Measurements from ENCODE around the gene ATG10. TPM values are rescaled to one million over a fixed set of nuclear protein-coding genes. Genes with fewer than 3 reads are reported as not detected.

The ATG10 gene
- total and polyA plus RNA-seq, 2 donors (not counting 1 experiment from before 2014, with no cell fraction given) = 1.6 to 11.6 TPM

GRCh38 chr5:82274343-82275211 lies 302.8 kb downstream of the ATG10 start:
- no peak overlapping the region for H2AFZ ChIP-seq (ENCODE audit: insufficient read depth, low read depth, low read length, poor library complexity, severe bottlenecking)
- H3K27ac ChIP-seq (ENCODE audit: low read length in 2 of 2) = peak overlapping the region in 1 of 2 donors; percentile 90
- peak; percentile 19 for DNase-seq
- intact Hi-C loops (cut with micrococcal nuclease) = loop anchor here (5.0 to 10.0 kb wide), 3 partner anchors 107 to 1622 kb away; partner anchors contain the start of genes DHFR and MSH3
- no peaks in the 10 kb centered on the region for H3K9me3 Mint-ChIP-seq (ENCODE audit: insufficient read depth)
- peaks cover 5 to 29% of the 10 kb centered on the region in 2 experiments for H3K36me3 ChIP-seq (replicated peaks in 1 of 2; ENCODE audit: control extremely low read depth in 1 of 2, control insufficient read depth in 1 of 2, extremely low read depth in 1 of 2, insufficient read depth in 2 of 2, low read length in 1 of 2)
- H3K27me3 ChIP-seq (replicated peaks in 1 of 4; ENCODE audit: control extremely low read depth in 1 of 4, control insufficient read depth in 3 of 4, insufficient read depth in 4 of 4, low read length in 3 of 4) = no peaks in the 10 kb centered on the region
- ATAC-seq (ENCODE audit: low read depth) = no peak
- H4K20me1 ChIP-seq (ENCODE audit: control insufficient read depth, insufficient read depth, low read length, poor library complexity, severe bottlenecking) = peaks cover 6% of the 10 kb centered on the region
- POLR2A ChIA-PET = no interaction called here
- TF ChIP-seq EZH2 (IDR thresholded peaks at IDR 0.05; ENCODE audit: borderline replicate concordance, insufficient read depth, low read depth, low read length, poor library complexity, severe bottlenecking) (no peak), CTCF (IDR thresholded peaks at IDR 0.05) (no peak)
- H3K27ac Mint-ChIP-seq = peak overlapping the region; percentile 50
- H3K4me1 Mint-ChIP-seq = peaks cover 45% of the 10 kb centered on the region
- peak overlapping the region; percentile 14 for H3K4me2 ChIP-seq (replicated peaks; ENCODE audit: low read depth, low read length, poor library complexity, severe bottlenecking)
- no peaks in the 10 kb centered on the region for H3K9me3 ChIP-seq (ENCODE audit: control extremely low read depth in 1 of 3, control insufficient read depth in 2 of 3, insufficient read depth in 1 of 3, low read length in 2 of 3)
- no peak overlapping the region for H3K4me3 Mint-ChIP-seq
- no peaks in the 10 kb centered on the region for H3K27me3 Mint-ChIP-seq
- peaks cover 30% of the 10 kb centered on the region for H3K79me2 ChIP-seq (ENCODE audit: control insufficient read depth, insufficient read depth, low read length)
- no peak overlapping the region for H3K9ac ChIP-seq (ENCODE audit: low read length)
- CTCF ChIA-PET = interaction anchor here (0.8 to 1.5 kb wide), 3 partner anchors 9 to 109 kb away, joined by 3 to 4 read pairs (median 3); no protein-coding TSS in a partner anchor
- WGBS (ENCODE audit: insufficient coverage) = 94% methylated on average over 29 of the region's 31 CpGs
- peaks cover 34% of the 10 kb centered on the region in 2 donors for H3K4me1 ChIP-seq (ENCODE audit: control insufficient read depth in 2 of 2, insufficient read depth in 2 of 2, low read length in 2 of 2)
- H3K4me3 ChIP-seq (ENCODE audit: control extremely low read depth in 1 of 5, extremely low read depth in 1 of 5, insufficient read depth in 1 of 5, low read depth in 2 of 5, low read length in 4 of 5) = no peak overlapping the region

DNA sequence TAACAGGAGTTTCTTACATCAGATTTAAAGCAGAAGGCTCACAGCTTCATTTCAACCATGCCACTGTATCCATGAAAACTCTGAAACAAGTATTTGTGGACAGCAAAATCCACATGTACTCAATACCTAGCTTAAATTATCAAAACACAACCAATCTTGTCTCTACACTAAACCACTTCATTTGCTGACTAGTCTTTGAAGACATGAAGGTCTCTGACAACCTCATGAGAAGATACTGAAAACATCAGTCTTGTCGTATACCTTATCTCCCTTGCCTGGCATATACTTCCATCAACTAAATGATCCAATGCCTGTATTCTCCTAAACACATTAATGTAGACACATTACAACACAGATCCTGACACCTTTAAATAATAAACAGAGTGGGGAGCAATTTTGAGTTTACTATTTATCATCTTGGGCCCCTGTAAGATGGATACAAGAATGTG lies 303.4 kb downstream of the ATG10 start:
- no peaks in the 10 kb centered on the region for H3K27me3 ChIP-seq (replicated peaks in 1 of 4; ENCODE audit: control extremely low read depth in 1 of 4, control insufficient read depth in 3 of 4, insufficient read depth in 4 of 4, low read length in 3 of 4)
- WGBS (ENCODE audit: insufficient coverage) = 86% methylated on average over 1 of the region's 1 CpG
- no peak overlapping the region for H3K4me3 ChIP-seq (ENCODE audit: control extremely low read depth in 1 of 5, extremely low read depth in 1 of 5, insufficient read depth in 1 of 5, low read depth in 2 of 5, low read length in 4 of 5)
- CTCF ChIA-PET = interaction anchor here (0.8 to 1.5 kb wide), 3 partner anchors 10 to 110 kb away, joined by 3 to 4 read pairs (median 3); no protein-coding TSS in a partner anchor
- DNase-seq (no peak), ATAC-seq (ENCODE audit: low read depth) (no peak)
- H3K27ac Mint-ChIP-seq = peak overlapping the region; percentile 17
- no peaks in the 10 kb centered on the region for H3K27me3 Mint-ChIP-seq
- no peak overlapping the region for H2AFZ ChIP-seq (ENCODE audit: insufficient read depth, low read depth, low read length, poor library complexity, severe bottlenecking)
- intact Hi-C loops (cut with micrococcal nuclease) = loop anchor here (5.0 to 10.0 kb wide), 3 partner anchors 108 to 1623 kb away; partner anchors contain the start of genes DHFR and MSH3
- peaks cover 30% of the 10 kb centered on the region for H3K79me2 ChIP-seq (ENCODE audit: control insufficient read depth, insufficient read depth, low read length)
- H3K9me3 Mint-ChIP-seq (ENCODE audit: insufficient read depth) = no peaks in the 10 kb centered on the region
- POLR2A ChIA-PET = no interaction called here
- peaks cover 6% of the 10 kb centered on the region for H4K20me1 ChIP-seq (ENCODE audit: control insufficient read depth, insufficient read depth, low read length, poor library complexity, severe bottlenecking)
- peaks cover 5 to 29% of the 10 kb centered on the region in 2 experiments for H3K36me3 ChIP-seq (replicated peaks in 1 of 2; ENCODE audit: control extremely low read depth in 1 of 2, control insufficient read depth in 1 of 2, extremely low read depth in 1 of 2, insufficient read depth in 2 of 2, low read length in 1 of 2)
- H3K27ac ChIP-seq (ENCODE audit: low read length in 2 of 2) = no peak overlapping the region
- H3K9me3 ChIP-seq (ENCODE audit: control extremely low read depth in 1 of 3, control insufficient read depth in 2 of 3, insufficient read depth in 1 of 3, low read length in 2 of 3) = no peaks in the 10 kb centered on the region
- H3K4me2 ChIP-seq (replicated peaks; ENCODE audit: low read depth, low read length, poor library complexity, severe bottlenecking) = no peak overlapping the region
- peak overlapping the region; percentile 11 for H3K4me3 Mint-ChIP-seq
- H3K4me1 Mint-ChIP-seq = peaks cover 45% of the 10 kb centered on the region
- TF ChIP-seq EZH2 (IDR thresholded peaks at IDR 0.05; ENCODE audit: borderline replicate concordance, insufficient read depth, low read depth, low read length, poor library complexity, severe bottlenecking) = no peak
- no peak for TF ChIP-seq CTCF (IDR thresholded peaks at IDR 0.05)
- peaks cover 34% of the 10 kb centered on the region in 2 donors for H3K4me1 ChIP-seq (ENCODE audit: control insufficient read depth in 2 of 2, insufficient read depth in 2 of 2, low read length in 2 of 2)
- no peak overlapping the region for H3K9ac ChIP-seq (ENCODE audit: low read length)
